BJ (cell line): ENCODE data around the gene DRD3. TPM values are rescaled to one million over a fixed set of nuclear protein-coding genes. Genes with fewer than 3 reads are reported as not detected.

Experiments used
- CTCF ChIA-PET: fragments of 350-600 bp; formaldehyde crosslinking; extraction: SDS; loops from one replicate; lab custom pipeline; 2021; ENCODE audit warnings: antibody characterized with exemption, inconsistent platforms; lab: Yijun Ruan, JAX
- POLR2A ChIA-PET: fragments of 300-600 bp; sonication (Branson Sonifier 250); formaldehyde crosslinking; extraction: SDS; loops from one replicate; lab custom pipeline; 2021; ENCODE audit warnings: antibody characterized with exemption; lab: Charles Lee
- DNase-seq: peaks from one replicate; pipeline ENCODE4 v3.0.0-alpha.2; 2011; ENCODE audit warnings: low read depth
- H3K27me3 ChIP-seq: 2 replicates; pipeline ENCODE4 v1.6.0; 2011; ENCODE audit warnings: low read length; ENCODE audit not compliant: control insufficient read depth, insufficient read depth
- H3K36me3 ChIP-seq: 2 replicates; pipeline ENCODE4 v1.5.1; 2011; ENCODE audit warnings: low read length; ENCODE audit not compliant: control insufficient read depth, insufficient read depth
- H3K4me3 ChIP-seq: 2 replicates; pipeline ENCODE4 v1.5.1; 2011; ENCODE audit warnings: low read depth, mild to moderate bottlenecking, control low read depth, low read length
- CTCF ChIP-seq: IDR thresholded peaks from 2 replicates; pipeline ENCODE4 v1.5.1; 2011; ENCODE audit warnings: low read depth, mild to moderate bottlenecking, control low read depth, inconsistent platforms, low read length, moderate library complexity; ENCODE audit not compliant: insufficient read depth
- polyA plus RNA-seq: library from polyadenylated mRNA; depleted of rRNA; stranded (reverse); fragments of >200 nt; gene quantifications from 2 replicates; pipeline ENCODE4 v1.2.3, GENCODE V29; 2011; rRNA removed

DRD3 gene
- polyA plus RNA-seq, 1 experiment: not detected

GRCh38 chr3:114079761-114080160, 99.1 kb downstream of the DRD3 start:
- Histone ChIP-seq H3K4me3 (no peak overlapping the region), H3K27me3 (no peaks in the 10 kb centered on the region), H3K36me3 (peaks cover 3% of the 10 kb centered on the region)
- TF ChIP-seq CTCF: no peak
- DNase-seq: no peak
- ChIA-PET POLR2A (no interaction called here), CTCF (interaction anchor here (1.1 kb wide), 1 partner anchor 13 kb away, joined by 3 read pairs; no protein-coding TSS in a partner anchor)

- peaks cover 3% of the 10 kb centered on the region for H3K36me3 ChIP-seq
- H3K27me3 ChIP-seq: no peaks in the 10 kb centered on the region
- CTCF ChIA-PET: no interaction called here
- H3K4me3 ChIP-seq: no peak overlapping the region
- TF ChIP-seq CTCF: no peak
- DNase-seq: peak; percentile 9
- POLR2A ChIA-PET: interaction anchor here (0.7 kb wide), 1 partner anchor 1687 kb away, joined by 9 read pairs; no protein-coding TSS in a partner anchor
Observed at GRCh38 chr3:114078126-114078525, 100.7 kb downstream of the DRD3 start.

Other genes with a start within 250 kb of the DRD3 start
- gene ZDHHC23, start 231.0 kb downstream of the DRD3 start, polyA plus RNA-seq: 2.1 and 2.5 TPM in 2 replicates
- 1.3 and 1.9 TPM in 2 replicates for gene CCDC191, start 122.5 kb downstream of the DRD3 start, polyA plus RNA-seq
- gene QTRT2, start 122.3 kb downstream of the DRD3 start, polyA plus RNA-seq: 5.3 and 7.5 TPM in 2 replicates
- not detected in 2 replicates for gene ZNF80, start 58.5 kb upstream of the DRD3 start, polyA plus RNA-seq
- gene TIGIT, start 115.0 kb upstream of the DRD3 start, polyA plus RNA-seq: not detected in 2 replicates